WI38 (cell line): Measurements from ENCODE around the gene DHTKD1.

Experiments
- H3K4me3 ChIP-seq: 2 replicates; pipeline ENCODE4 v1.5.1; 2011; ENCODE audit warnings: low read depth, mild to moderate bottlenecking, control low read depth, low read length
- CTCF ChIP-seq: IDR thresholded peaks from 2 replicates; pipeline ENCODE4 v1.5.1; 2012; ENCODE audit warnings: low read depth, mild to moderate bottlenecking, control low read depth, low read length

The DHTKD1 gene

GRCh38 chr10:12050528-12050927 lies 18.2 kb upstream of the DHTKD1 start:
- no peak overlapping the region for H3K4me3 ChIP-seq
- TF ChIP-seq CTCF = no peak

GRCh38 chr10:12051241-12051640 lies 17.5 kb upstream of the DHTKD1 start:
- H3K4me3 ChIP-seq = no peak overlapping the region
- TF ChIP-seq CTCF = no peak

- no peak overlapping the region for H3K4me3 ChIP-seq
- TF ChIP-seq CTCF = no peak
These were observed 13.0 kb upstream of the DHTKD1 start for GRCh38 chr10:12055732-12056131.

GRCh38 chr10:12056748-12057147 lies 12.0 kb upstream of the DHTKD1 start:
- TF ChIP-seq CTCF = no peak
- no peak overlapping the region for H3K4me3 ChIP-seq

- no peak overlapping the region for H3K4me3 ChIP-seq
- no peak for TF ChIP-seq CTCF
These were observed 7.6 kb upstream of the DHTKD1 start for GRCh38 chr10:12061124-12061523.

GRCh38 chr10:12062754-12063482 lies 5.8 kb upstream of the DHTKD1 start:
- H3K4me3 ChIP-seq = no peak overlapping the region
- TF ChIP-seq CTCF = no peak

- no peak for TF ChIP-seq CTCF
- H3K4me3 ChIP-seq = no peak overlapping the region
These were observed 5.3 kb upstream of the DHTKD1 start for GRCh38 chr10:12063483-12063818.
